GM12891 (cell line): ENCODE data around the gene RPL18.

Experiments
- DNase-seq: peaks from one replicate; pipeline ENCODE4 v3.0.0; 2011; ENCODE audit warnings: low spot score; ENCODE audit not compliant: insufficient read length
- FAIRE-seq: peaks from 2 replicates; lab custom pipeline; 2011; peaks lifted over from hg19 to GRCh38; lab: Jason Lieb, UNC
- PAX5 ChIP-seq: IDR thresholded peaks from 2 replicates; pipeline ENCODE4 v1.6.1; 2011; ENCODE audit warnings: low read length, moderate library complexity, mild to moderate bottlenecking; ENCODE audit not compliant: insufficient read depth, severe bottlenecking
- POLR2A ChIP-seq: IDR thresholded peaks from 2 replicates; pipeline ENCODE4 v1.6.1; 2011; ENCODE audit warnings: low read depth, low read length, control low read depth
- POLR2AphosphoS5 ChIP-seq: IDR thresholded peaks from 2 replicates; pipeline ENCODE4 v1.6.1; 2011; ENCODE audit warnings: low read depth, low read length, control low read depth
- POU2F2 ChIP-seq: IDR thresholded peaks from 2 replicates; pipeline ENCODE4 v1.6.1; 2011; ENCODE audit warnings: low read depth, mild to moderate bottlenecking, control low read depth, low read length, moderate library complexity
- SPI1 ChIP-seq: IDR thresholded peaks from 2 replicates; pipeline ENCODE4 v1.6.1; 2011; ENCODE audit warnings: low read depth, low read length, control low read depth
- TAF1 ChIP-seq: IDR thresholded peaks from 2 replicates; pipeline ENCODE4 v1.6.1; 2011; ENCODE audit warnings: low read depth, low read length, control low read depth

RPL18 gene

DNA sequence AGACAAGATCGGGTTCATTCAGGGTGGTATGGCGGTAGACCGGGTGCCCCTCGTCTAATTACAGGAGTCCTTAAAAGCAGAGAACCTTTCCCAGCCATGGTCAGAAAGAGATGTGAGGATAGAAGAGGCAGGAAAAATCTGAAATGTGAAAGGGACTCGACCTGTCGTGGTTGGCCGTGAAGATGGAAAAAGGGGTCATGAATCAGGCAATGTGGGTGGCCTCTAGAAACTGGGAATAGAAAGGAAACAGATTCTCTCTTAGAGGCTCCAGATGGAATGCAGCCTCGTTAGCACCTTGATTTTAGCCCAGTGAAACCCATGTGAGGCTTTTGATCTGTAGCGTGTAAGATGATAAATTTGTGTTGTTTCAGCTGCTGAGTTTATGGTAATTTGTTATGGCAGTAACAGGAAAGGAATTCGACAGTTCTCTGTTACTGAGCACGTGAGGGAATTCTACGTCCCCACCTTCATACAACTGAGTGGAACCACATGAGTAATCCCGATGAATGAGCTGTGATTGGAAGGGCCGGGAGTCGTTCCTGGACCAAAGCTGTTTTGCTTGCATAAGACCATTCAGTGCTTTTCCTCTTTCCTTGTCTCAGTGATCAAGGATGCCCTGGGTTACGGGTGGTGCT, 38.0 kb upstream of the RPL18 start:
- DNase-seq (no peak), FAIRE-seq (no peak)
- TF ChIP-seq POLR2A (no peak), SPI1 (no peak), POLR2AphosphoS5 (no peak), PAX5 (no peak), TAF1 (no peak), POU2F2 (no peak)

- FAIRE-seq: no peak
- no peak for DNase-seq
Observed at GRCh38 chr19:48654299-48655059, 35.5 kb upstream of the RPL18 start.

DNA sequence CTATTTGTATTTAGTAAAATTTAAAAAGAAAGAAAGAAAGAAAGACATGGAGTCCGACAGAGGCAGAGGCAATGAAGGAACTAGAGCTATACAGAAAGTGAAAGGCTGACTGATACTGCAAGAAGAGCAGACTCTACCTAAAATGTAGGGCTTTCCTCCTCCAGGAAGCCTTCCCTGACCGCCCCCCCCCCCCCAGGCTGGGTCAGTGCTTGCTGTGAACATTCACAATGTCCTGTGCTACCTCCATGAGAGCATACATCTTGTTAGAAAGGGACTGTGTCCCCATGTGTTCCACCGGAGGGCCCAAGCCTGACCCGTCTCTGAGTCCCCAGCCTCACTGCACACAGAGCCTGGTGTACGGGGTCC, 32.7 kb upstream of the RPL18 start:
- DNase-seq (no peak), FAIRE-seq (no peak)
- TF ChIP-seq POLR2AphosphoS5: no peak
- no peak for TF ChIP-seq POU2F2
- TF ChIP-seq PAX5: no peak
- TF ChIP-seq POLR2A: no peak
- TF ChIP-seq TAF1: no peak
- no peak for TF ChIP-seq SPI1

More at GRCh38 chr19:48654299-48655059, 35.5 kb upstream of the RPL18 start:
- no peak for TF ChIP-seq POU2F2
- no peak for TF ChIP-seq TAF1

DNA sequence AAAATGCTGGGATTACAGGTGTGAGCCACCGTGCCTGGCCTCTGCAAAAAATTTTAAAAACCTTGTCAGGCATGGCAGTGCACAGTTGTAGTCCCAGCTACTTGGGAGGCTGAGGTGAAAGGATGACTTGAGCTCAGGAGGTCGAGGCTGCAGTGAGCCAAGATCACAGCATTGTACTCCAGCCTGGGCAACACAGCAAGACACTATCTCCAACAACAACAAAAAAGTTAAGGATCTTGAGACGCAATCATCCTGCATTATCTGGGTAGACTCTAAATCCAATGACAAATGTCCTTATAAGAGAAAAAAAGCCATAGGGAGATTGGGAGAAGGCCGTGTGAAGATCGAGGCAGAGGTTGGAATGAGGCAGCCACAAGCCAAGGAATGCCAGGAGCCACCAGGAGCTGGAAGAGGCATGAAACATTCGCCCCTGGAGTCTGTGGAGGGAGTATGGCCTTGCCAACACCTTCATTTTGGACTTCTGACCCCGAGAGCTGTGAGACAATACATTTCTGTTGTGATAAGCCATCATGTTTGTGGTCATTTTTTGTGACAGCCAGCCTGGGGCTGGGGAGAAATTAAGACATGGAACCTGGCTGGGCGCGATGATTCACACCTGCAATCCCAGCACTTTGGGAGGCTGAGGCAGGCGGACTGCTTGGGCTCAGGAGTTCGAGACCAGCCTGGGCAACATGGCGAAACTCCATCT, 32.1 kb upstream of the RPL18 start:
- no peak for FAIRE-seq
- no peak for DNase-seq
- TF ChIP-seq POLR2A (no peak), POU2F2 (no peak), SPI1 (no peak), POLR2AphosphoS5 (no peak), TAF1 (no peak), PAX5 (no peak)

DNA sequence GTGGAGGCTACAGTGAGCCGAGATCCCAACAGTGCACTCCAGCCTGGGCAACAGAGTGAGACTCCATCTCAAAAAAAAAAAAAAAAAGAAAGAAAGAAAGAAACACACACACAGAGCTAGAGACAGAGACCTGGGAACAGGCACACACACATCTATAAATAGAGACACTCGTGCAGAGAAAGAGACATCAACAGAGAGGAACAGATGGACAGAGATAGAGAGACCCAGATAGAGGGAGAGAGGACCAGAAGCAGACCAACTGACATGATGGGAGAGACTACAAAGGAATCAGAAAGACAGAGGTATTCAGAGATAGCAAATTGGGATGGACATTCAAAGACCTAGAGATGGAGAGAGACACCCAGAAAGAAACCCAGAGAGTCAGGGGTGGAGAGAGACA, 29.2 kb upstream of the RPL18 start:
- no peak for FAIRE-seq
- DNase-seq: no peak
- no peak for TF ChIP-seq PAX5
- TF ChIP-seq POLR2A: no peak
- no peak for TF ChIP-seq POU2F2
- no peak for TF ChIP-seq TAF1
- no peak for TF ChIP-seq POLR2AphosphoS5
- TF ChIP-seq SPI1: no peak

GRCh38 chr19:48646722-48647216, 27.8 kb upstream of the RPL18 start:
- DNase-seq: no peak
- no peak for TF ChIP-seq POLR2AphosphoS5
- TF ChIP-seq POLR2A: no peak
- TF ChIP-seq SPI1: no peak
- no peak for TF ChIP-seq PAX5
- no peak for TF ChIP-seq TAF1
- TF ChIP-seq POU2F2: no peak
- peak; percentile 92 for FAIRE-seq

- FAIRE-seq: peak; percentile 47
- DNase-seq: peak; percentile 95
- no peak for TF ChIP-seq TAF1
- 0 out of 2 replicates have a peak, but pooled peaks have one; percentile 13 for TF ChIP-seq POU2F2
- TF ChIP-seq POLR2A: no peak
- no peak for TF ChIP-seq SPI1
- TF ChIP-seq PAX5: no peak
- TF ChIP-seq POLR2AphosphoS5: no peak
Observed at GRCh38 chr19:48646001-48646721, 27.2 kb upstream of the RPL18 start, which contains the start of gene CA11. Gene CA11, minus strand, starts transcription at chr19:48646187. Its CDS starts 555 bp downstream, at chr19:48645632.

- DNase-seq: no peak
- TF ChIP-seq SPI1 (peak; percentile 33; the same call in 1 of the 2 replicates), POLR2A (no peak), PAX5 (no peak)
- no peak for FAIRE-seq
Observed at GRCh38 chr19:48645620-48646000, 26.6 kb upstream of the RPL18 start.

- DNase-seq: no peak
- peak; percentile 75 for FAIRE-seq
- TF ChIP-seq PAX5: no peak
- TF ChIP-seq TAF1: no peak
- no peak for TF ChIP-seq SPI1
- TF ChIP-seq POU2F2: no peak
Observed at GRCh38 chr19:48644839-48645619, 26.1 kb upstream of the RPL18 start.
